DMS53 treated with DMSO at 0.1 percent for 48 hours (cell line): ENCODE results near the gene SFTPD.

Source experiments
- DNase-seq: peaks from one replicate; lab custom pipeline; 2025; ENCODE audit not compliant: unreplicated experiment; lab: John Stamatoyannopoulos, UW

Gene SFTPD

DNA sequence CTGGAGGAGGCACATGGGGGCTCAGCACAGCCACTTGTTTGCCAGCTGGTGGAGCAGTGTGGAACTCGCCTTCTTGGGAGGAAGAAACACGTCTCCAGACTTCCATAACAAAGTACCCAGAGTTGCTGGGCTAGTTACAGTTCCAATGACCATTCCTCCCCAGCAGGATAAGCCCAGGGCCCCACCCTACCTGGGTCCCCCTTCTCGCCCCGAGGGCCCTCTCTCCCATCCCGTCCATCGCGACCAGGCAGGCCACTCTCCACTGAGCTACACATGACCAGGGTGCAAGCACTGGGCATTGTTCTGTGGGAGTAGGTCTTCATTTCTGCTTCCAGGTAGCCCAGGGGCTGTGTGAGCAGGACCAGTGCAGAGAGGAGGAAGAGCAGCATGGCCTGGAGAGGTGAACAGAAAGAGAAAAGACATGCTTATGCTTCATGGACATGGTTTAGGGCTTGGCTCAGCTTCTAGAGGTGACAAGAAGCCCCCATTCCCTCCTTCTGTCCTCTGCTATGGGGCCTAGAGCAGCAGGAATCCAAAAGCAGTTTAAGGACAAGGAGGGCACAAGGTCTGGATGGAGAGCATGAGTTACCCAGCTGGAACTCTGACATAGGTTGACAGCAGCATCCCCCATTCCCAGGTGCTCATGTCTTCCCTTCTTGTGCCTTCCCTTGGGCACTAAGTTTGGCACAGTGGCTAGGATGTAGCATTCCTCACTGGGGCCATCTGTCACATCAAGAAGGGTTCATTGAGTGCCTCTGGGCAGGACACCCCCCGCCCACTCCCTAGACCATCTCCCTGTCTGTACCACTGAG is 2.4 kb downstream of the SFTPD start:
- DNase-seq = no peak

DNA sequence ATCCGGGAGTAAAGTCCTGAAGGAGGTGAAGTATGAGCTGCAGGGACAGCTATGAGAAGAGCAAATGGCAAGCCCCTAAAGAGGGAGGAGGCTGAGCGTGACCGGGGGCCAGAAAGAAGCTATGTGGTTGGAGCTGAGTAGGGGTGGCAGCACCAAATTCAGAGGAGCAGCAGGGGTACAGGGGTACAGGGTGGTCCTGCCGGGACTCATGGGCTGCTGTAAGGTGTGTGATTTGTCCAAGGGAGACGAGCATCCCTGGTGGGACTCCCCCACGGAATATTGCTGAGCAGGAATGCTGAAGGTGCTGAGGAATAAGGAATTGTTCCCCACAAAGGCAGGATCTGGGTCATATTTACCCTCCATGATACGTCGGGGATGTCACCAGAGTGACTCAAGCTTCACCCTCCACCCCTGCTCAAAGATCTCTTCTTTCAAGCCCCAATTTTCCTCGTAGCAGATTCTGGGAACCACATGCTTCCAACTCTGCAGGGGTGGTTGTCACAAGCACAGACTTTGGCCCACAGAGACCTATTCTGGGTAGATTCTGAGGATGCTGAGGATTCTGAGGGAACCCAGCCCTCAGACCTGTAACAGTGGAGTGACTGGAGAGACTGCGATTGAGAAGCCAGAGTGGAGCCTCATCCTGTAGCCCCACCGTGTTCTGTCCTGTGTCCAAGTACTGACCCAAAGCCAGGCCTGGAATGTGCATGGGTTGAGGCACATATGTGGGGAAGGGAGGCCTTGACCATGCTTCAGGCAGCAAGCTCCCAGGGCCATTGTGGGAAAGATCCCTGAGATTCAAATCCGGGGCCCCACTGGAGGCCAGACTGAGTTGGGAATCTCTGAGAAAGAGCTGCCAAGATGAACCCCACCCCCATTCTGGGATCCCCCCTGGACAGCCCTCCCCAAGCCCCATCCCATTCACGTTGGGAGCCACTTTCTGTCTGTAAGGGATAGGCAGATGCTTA is 4.2 kb downstream of the SFTPD start:
- DNase-seq = no peak

GRCh38 chr10:79943871-79944270 is 5.0 kb downstream of the SFTPD start:
- no peak for DNase-seq

GRCh38 chr10:79942261-79943185 is 6.4 kb downstream of the SFTPD start:
- no peak for DNase-seq

DNA sequence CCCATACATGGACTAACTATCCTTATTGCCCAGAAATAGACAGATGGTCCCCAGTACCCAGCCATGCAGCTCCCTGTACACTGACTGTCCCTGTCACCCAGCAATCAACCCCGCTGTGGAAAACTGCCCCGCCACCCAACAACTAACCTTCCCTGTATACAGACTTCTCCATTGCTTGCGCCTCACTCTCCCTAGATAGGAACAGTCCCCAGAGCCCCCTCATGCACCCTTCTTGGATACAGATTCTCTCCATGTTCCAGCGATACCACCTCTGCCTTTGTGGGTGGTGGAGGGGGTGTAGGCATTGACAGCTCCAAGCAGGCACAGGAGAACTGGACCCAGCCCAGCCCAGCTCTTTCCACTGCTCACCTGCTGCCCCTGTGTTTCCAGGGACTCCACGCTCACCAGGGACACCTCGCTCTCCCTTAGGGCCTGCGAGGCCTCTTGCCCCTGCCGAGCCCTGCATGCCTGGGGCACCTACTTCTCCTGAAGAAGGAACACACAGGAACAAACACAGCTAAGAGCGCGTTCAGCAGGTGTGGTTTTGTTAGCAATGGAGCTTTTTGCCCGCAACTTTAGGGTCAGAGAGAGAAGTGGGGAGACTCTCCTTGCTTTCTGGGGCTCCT is 7.2 kb downstream of the SFTPD start:
- DNase-seq = no peak

GRCh38 chr10:79941146-79941545 is 7.8 kb downstream of the SFTPD start:
- no peak for DNase-seq

- DNase-seq = no peak
Observed at GRCh38 chr10:79940431-79940830, 8.5 kb downstream of the SFTPD start.

DNA sequence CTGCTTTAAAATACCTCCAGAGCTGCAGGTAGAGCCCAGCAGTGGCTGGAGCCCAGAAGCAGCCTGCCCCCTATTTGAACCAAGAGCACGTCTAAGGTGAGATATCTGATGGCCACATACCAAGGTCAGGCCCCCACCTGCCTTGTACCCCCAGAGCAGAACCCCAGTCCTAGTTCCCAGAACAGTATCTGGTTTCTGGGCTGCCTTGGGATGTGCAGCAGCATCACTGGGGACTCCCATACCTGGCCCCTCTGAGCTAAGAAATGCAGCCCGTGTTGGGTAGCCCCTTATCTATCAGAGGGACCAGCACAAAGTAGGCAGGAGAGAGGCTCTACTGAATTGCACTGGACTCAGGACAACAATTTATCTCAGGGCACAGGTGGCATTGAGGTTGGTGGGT is 8.9 kb downstream of the SFTPD start:
- no peak for DNase-seq

DNA sequence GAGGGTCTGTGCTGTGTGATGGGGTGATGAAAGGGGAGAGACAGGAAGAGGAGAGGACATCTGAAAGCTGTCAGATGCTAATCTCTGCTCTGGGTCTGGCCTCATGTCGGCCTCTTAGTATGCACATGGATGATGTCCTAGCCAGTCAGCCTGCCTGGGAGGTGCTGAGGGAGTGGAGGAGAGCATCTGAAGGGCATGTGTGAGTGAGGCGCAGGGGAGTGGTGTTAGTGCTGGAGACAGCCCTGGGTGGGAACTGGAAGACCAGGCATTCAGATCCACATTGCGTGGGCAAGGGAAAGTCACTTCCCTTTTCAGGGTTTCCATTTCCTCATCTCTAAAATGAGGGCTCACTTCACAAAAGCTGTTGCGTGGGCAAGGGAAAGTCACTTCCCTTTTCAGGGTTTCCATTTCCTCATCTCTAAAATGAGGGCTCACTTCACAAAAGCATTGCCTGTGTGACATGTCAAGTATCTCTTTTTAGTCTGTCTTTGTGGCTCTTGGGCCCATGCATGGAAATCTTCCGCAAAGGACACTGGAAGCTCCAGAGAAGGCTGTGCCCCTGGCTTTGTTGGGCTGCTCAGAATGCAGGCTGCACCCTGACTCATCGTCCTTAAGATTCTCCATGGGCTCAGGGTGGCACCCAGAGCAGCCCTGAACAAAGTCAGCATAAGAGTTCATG is 10.0 kb downstream of the SFTPD start:
- no peak for DNase-seq

DNA sequence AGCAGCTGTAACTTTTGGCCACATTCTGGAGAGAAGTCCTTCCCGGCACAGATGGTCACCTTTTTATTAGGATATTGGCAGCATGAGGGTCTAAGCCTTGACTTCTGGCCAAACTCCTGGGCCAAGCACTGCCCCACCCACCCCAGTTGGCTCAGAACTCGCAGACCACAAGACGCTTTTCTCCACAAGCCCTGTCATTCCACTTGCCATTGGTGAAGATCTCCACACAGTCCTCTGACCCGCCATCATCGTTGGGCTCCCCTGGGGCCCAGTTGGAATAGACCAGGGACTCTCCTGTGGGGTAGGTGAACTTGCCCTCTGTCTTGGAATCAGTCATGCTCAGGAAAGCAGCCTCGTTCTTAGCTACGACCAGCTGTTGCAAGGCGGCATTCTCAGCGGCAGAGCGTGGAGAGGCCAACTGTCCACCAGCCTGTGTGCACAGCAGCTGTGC is 11.2 kb downstream of the SFTPD start:
- no peak for DNase-seq

GRCh38 chr10:79936625-79937615 is 12.0 kb downstream of the SFTPD start:
- DNase-seq = no peak

GRCh38 chr10:79933961-79934360 is 14.9 kb downstream of the SFTPD start:
- DNase-seq = peak; percentile 97

DNA sequence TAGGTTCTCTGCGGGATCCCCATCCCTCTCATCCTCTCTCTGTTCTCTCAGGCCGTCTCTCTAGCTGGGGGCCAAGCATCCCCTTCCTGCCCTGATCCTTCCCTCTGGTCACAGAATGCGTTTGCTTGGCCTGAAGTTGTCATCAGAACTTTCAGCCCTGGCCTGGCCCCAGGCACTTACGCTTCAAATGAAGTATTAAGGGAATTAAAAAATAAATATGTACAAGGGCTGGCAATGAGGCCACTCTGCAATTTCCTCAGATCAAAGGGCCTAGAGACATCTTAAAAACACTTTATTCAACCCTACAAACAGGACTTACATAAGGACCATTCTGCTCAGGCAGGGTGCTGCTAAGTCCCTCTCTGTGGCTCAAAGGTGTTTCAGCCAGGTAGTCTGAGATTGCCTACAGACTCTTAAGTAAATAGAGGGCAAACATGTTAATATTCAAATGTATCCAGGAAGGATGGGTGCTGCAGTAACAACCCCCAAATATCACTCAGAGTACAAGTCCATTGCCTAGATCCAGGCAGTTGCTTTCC is 16.0 kb downstream of the SFTPD start:
- peak; percentile 18 for DNase-seq

- no peak for DNase-seq
Observed at GRCh38 chr10:79932307-79932706, 16.6 kb downstream of the SFTPD start.

- DNase-seq = no peak
Observed at GRCh38 chr10:79930751-79931150, 18.2 kb downstream of the SFTPD start.

GRCh38 chr10:79930267-79930666 is 18.6 kb downstream of the SFTPD start:
- DNase-seq = no peak

DNA sequence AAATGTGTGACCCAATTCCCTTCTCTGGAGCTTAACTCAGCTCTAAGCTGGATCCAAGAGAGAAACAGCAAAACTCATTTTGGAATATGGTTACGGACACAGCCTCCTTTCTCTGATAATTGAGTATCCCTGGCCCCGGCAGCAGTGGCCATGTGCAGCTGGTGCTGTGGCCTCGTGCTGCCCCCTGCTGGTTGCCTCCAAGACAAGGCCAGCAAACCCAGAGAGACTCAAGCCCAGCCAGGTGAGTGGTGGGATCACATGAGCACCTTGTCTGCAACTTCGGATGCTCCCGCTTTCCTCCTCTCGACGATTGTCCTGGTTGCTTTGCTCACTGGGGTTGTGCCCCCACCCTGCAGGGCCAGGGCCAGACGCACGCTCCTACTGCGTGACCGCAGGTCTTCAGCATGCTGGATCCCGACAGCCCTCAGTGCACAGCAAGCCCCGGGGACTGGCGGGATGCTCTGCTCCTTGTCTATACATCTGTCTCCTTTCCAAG is 19.4 kb downstream of the SFTPD start:
- DNase-seq = peak; percentile 64

- no peak for DNase-seq
Observed at GRCh38 chr10:79928028-79928583, 20.8 kb downstream of the SFTPD start.
